B cell (primary cell): ENCODE data around the gene LARGE2.

ENCODE experiments used
- CTCF ChIP-seq: fragments of 200-600 bp; IDR thresholded peaks from one replicate; pipeline ENCODE4 v1.8.0; 2022; ENCODE audit warnings: antibody characterized with exemption, mild to moderate bottlenecking
- EZH2 ChIP-seq: IDR thresholded peaks from 2 replicates; pipeline ENCODE4 v1.6.1; 2012; ENCODE audit warnings: borderline replicate concordance, low read depth, mild to moderate bottlenecking, moderate library complexity, low read length; ENCODE audit not compliant: insufficient read depth, poor library complexity, severe bottlenecking

GRCh38 chr11:45919806-45920530 lies 2.5 kb upstream of the LARGE2 start:
- TF ChIP-seq CTCF (no peak), EZH2 (no peak)
